ENCODE data around the gene B3GALT5. TPM values are rescaled to one million over a fixed set of nuclear protein-coding genes. Genes with fewer than 3 reads are reported as not detected.

Gene B3GALT5
- total RNA-seq, 2 donors from 2014 or later = 0.14 TPM; not detected in 1

- Histone ChIP-seq H3K27me3 (replicated peaks; ENCODE audit: insufficient read depth) (no peaks in the 10 kb centered on the region), H3K9me3 (peaks cover 7% of the 10 kb centered on the region), H3K4me1 (ENCODE audit: control insufficient read depth in 1 of 2, low read depth in 2 of 2) (no peaks in the 10 kb centered on the region), H3K36me3 (no peaks in the 10 kb centered on the region), H3K4me3 (no peak overlapping the region), H3K27ac (no peak overlapping the region)
- TF ChIP-seq CTCF (IDR thresholded peaks at IDR 0.05) = no peak
- no peak for DNase-seq (ENCODE audit: low spot score)
- ATAC-seq (ENCODE audit: insufficient number of reproducible peaks, low FRiP score, low read depth) = no peak
These were observed 38.1 kb downstream of the B3GALT5 start for GRCh38 chr21:39650801-39651200.

- ATAC-seq (ENCODE audit: insufficient number of reproducible peaks, low FRiP score, low read depth) (no peak), DNase-seq (ENCODE audit: low spot score) (no peak)
- no peaks in the 10 kb centered on the region for H3K36me3 ChIP-seq
- H3K4me1 ChIP-seq (ENCODE audit: control insufficient read depth in 1 of 2, low read depth in 2 of 2) = no peaks in the 10 kb centered on the region
- H3K9me3 ChIP-seq = peaks cover 7% of the 10 kb centered on the region
- TF ChIP-seq CTCF (IDR thresholded peaks at IDR 0.05) = no peak
- H3K27me3 ChIP-seq (replicated peaks; ENCODE audit: insufficient read depth) = no peaks in the 10 kb centered on the region
- H3K4me3 ChIP-seq = no peak overlapping the region
- H3K27ac ChIP-seq = no peak overlapping the region
These were observed 38.5 kb downstream of the B3GALT5 start for GRCh38 chr21:39651206-39651605.

GRCh38 chr21:39654951-39655350 lies 42.2 kb downstream of the B3GALT5 start:
- TF ChIP-seq CTCF (IDR thresholded peaks at IDR 0.05) = no peak
- Histone ChIP-seq H3K27ac (no peak overlapping the region), H3K4me3 (no peak overlapping the region), H3K9me3 (peaks cover 7% of the 10 kb centered on the region), H3K4me1 (ENCODE audit: control insufficient read depth in 1 of 2, low read depth in 2 of 2) (peaks cover 0 to under 1% of the 10 kb centered on the region in 2 donors), H3K27me3 (replicated peaks; ENCODE audit: insufficient read depth) (no peaks in the 10 kb centered on the region), H3K36me3 (no peaks in the 10 kb centered on the region)
- no peak for ATAC-seq (ENCODE audit: insufficient number of reproducible peaks, low FRiP score, low read depth)
- DNase-seq (ENCODE audit: low spot score) = no peak

DNA sequence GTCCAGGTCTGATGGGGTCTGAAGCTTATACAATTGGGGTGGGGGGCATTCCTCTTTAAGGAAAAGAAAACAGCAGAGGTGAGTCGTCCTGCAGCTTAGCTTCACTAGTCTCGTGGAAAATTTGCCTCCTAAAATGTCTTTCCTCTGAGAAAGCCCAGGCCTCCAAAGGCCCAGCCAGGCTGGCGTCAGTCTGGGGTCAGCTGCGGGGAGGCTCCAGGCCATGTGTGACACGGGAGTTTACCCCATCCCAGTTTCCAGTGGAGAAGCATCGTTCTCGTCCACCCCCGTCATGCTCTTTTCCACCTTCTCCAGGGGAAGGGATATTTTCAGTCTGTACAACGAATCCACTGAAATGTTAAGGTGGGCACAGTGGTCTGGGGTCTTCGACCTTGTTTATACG lies 42.8 kb downstream of the B3GALT5 start:
- ATAC-seq (ENCODE audit: insufficient number of reproducible peaks, low FRiP score, low read depth) (no peak), DNase-seq (ENCODE audit: low spot score) (no peak)
- no peak overlapping the region for H3K27ac ChIP-seq
- H3K36me3 ChIP-seq = no peaks in the 10 kb centered on the region
- no peak overlapping the region for H3K4me3 ChIP-seq
- H3K4me1 ChIP-seq (ENCODE audit: control insufficient read depth in 1 of 2, low read depth in 2 of 2) = peaks cover 0 to 7% of the 10 kb centered on the region in 2 donors
- no peaks in the 10 kb centered on the region for H3K27me3 ChIP-seq (replicated peaks; ENCODE audit: insufficient read depth)
- H3K9me3 ChIP-seq = peaks cover 7% of the 10 kb centered on the region
- TF ChIP-seq CTCF (IDR thresholded peaks at IDR 0.05) = no peak

DNA sequence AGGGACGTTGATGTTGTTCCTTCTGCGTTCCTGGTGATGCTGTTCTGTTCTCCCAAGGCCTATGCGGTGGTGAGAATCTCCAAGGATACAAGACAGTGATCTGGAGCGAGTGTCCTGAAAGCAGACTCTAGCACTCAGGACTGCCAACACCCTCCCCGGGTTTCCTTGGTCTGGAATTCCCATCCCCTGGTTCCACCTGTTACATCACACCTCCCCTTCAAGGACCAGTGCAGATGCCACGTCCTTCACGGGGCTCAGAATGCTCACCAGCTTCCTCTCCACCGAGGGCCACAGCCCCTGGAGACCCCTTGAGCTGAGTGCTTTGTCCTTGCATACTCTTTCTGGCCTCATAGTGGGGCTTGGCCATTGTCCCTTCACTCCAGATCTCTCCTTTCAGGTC lies 43.5 kb downstream of the B3GALT5 start:
- ATAC-seq (ENCODE audit: insufficient number of reproducible peaks, low FRiP score, low read depth) = no peak
- peaks cover 0 to 7% of the 10 kb centered on the region in 2 donors for H3K4me1 ChIP-seq (ENCODE audit: control insufficient read depth in 1 of 2, low read depth in 2 of 2)
- no peak for DNase-seq (ENCODE audit: low spot score)
- H3K4me3 ChIP-seq = no peak overlapping the region
- H3K9me3 ChIP-seq = peaks cover 7% of the 10 kb centered on the region
- TF ChIP-seq CTCF (IDR thresholded peaks at IDR 0.05) = no peak
- H3K27me3 ChIP-seq (replicated peaks; ENCODE audit: insufficient read depth) = no peaks in the 10 kb centered on the region
- H3K27ac ChIP-seq = no peak overlapping the region
- H3K36me3 ChIP-seq = no peaks in the 10 kb centered on the region

Measured in thoracic aorta (tissue), 2 donors.